ENCODE data around the gene BRD3. TPM values are rescaled to one million over a fixed set of nuclear protein-coding genes. Genes with fewer than 3 reads are reported as not detected.

Gene BRD3
- total RNA-seq, 4 donors from 2014 or later: 13.7 to 39.9 (median 18.7) TPM

DNA sequence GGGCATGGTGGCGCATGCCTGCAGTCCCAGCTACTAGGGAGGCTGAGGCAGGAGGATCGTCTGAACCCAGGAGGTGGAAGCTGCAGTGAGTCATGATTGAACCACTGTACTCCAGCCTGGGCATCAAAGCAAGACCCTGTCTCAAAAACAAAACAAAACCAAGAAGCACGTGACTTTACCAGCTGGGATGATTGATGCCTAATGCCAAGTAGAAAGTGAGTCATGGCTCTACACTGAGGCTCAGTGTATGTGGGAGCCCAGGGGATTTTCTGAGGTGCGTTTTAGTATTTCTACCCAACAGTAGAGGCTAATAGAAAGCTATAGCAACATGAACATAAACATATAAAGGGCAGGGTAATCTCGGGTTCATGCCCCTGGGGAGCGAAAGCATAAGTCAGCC, 56.4 kb downstream of the BRD3 start:
- TF ChIP-seq, protein P1, sequence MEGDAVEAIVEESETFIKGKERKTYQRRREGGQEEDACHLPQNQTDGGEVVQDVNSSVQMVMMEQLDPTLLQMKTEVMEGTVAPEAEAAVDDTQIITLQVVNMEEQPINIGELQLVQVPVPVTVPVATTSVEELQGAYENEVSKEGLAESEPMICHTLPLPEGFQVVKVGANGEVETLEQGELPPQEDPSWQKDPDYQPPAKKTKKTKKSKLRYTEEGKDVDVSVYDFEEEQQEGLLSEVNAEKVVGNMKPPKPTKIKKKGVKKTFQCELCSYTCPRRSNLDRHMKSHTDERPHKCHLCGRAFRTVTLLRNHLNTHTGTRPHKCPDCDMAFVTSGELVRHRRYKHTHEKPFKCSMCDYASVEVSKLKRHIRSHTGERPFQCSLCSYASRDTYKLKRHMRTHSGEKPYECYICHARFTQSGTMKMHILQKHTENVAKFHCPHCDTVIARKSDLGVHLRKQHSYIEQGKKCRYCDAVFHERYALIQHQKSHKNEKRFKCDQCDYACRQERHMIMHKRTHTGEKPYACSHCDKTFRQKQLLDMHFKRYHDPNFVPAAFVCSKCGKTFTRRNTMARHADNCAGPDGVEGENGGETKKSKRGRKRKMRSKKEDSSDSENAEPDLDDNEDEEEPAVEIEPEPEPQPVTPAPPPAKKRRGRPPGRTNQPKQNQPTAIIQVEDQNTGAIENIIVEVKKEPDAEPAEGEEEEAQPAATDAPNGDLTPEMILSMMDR (IDR thresholded peaks at IDR 0.05): no peak
- ATAC-seq (ENCODE audit: low FRiP score) (no peak), DNase-seq (ENCODE audit: low spot score) (no peak)

GRCh38 chr9:134010310-134011173, 57.3 kb downstream of the BRD3 start:
- ATAC-seq (ENCODE audit: low FRiP score) (no peak), DNase-seq (ENCODE audit: low spot score) (no peak)
- TF ChIP-seq, protein P1 (IDR thresholded peaks at IDR 0.05): no peak

GRCh38 chr9:134007571-134007970, 60.3 kb downstream of the BRD3 start:
- DNase-seq (ENCODE audit: low spot score) (no peak), ATAC-seq (ENCODE audit: low FRiP score) (no peak)
- TF ChIP-seq, protein P1 (IDR thresholded peaks at IDR 0.05): no peak

DNA sequence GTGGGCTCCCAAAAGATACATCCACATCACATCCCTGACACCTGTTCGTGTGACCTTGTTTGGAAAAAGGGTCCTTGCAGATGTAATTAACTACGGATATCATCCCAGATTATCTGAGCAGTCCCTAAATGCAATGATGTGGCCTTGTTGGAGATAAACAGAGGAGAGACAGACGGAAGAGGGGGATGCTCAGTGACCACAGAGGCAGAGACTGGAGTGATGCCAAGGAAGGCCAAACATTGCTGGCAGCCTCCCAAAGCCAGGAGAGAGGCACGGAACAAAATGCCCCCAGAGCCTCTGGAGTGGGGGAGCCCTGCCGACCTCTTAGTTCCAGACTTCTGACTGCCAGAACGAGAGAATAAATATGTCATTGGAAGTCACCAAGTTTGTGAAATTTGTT, 60.7 kb downstream of the BRD3 start:
- TF ChIP-seq, protein P1 (IDR thresholded peaks at IDR 0.05): no peak
- DNase-seq (ENCODE audit: low spot score) (no peak), ATAC-seq (ENCODE audit: low FRiP score) (no peak)

GRCh38 chr9:134005381-134005780, 62.4 kb downstream of the BRD3 start:
- ATAC-seq (ENCODE audit: low FRiP score): no peak
- no peak for DNase-seq (ENCODE audit: low spot score)
- TF ChIP-seq, protein P1 (IDR thresholded peaks at IDR 0.05): no peak

- ATAC-seq (ENCODE audit: low FRiP score): no peak
- TF ChIP-seq, protein P1 (IDR thresholded peaks at IDR 0.05): no peak
- DNase-seq (ENCODE audit: low spot score): no peak
These were observed 62.9 kb downstream of the BRD3 start for GRCh38 chr9:134004881-134005280.

Measured in omental fat pad (tissue), 4 donors.